MM.1S (cell line): ENCODE measurements around the gene CLEC17A.

Source experiments
- DNase-seq: peaks from one replicate; pipeline ENCODE4 v3.0.0-alpha.2; 2015
- H2AFZ ChIP-seq: fragments of 300-600 bp; sonication (generic); 2 replicates; pipeline ENCODE4 v1.6.0; 2016; ENCODE audit warnings: antibody characterized with exemption, low read length
- H3F3A ChIP-seq: fragments of 300-600 bp; sonication (generic); 2 replicates; pipeline ENCODE4 v1.6.1; 2016; ENCODE audit warnings: mild to moderate bottlenecking, antibody characterized with exemption, low read length, moderate library complexity, mixed read lengths; ENCODE audit not compliant: insufficient read depth
- H3K27ac ChIP-seq: fragments of 300-600 bp; sonication (generic); 2 replicates; pipeline ENCODE4 v1.5.1; 2016; ENCODE audit warnings: mild to moderate bottlenecking, low read length
- H3K27me3 ChIP-seq: fragments of 300-600 bp; sonication (generic); replicated peaks from 2 replicates; pipeline ENCODE4 v1.6.0; 2016; ENCODE audit warnings: low read length; ENCODE audit not compliant: insufficient read depth
- H3K36me3 ChIP-seq: fragments of 300-600 bp; sonication (generic); replicated peaks from 2 replicates; pipeline ENCODE4 v1.6.1; 2016; ENCODE audit warnings: mild to moderate bottlenecking, low read length, mixed read lengths; ENCODE audit not compliant: insufficient read depth
- H3K4me1 ChIP-seq: fragments of 300-600 bp; sonication (generic); 2 replicates; pipeline ENCODE4 v1.6.1; 2016; ENCODE audit warnings: low read length, mixed read lengths
- H3K4me2 ChIP-seq: fragments of 300-600 bp; sonication (generic); 2 replicates; pipeline ENCODE4 v1.6.0; 2016; ENCODE audit warnings: low read depth, low read length
- H3K4me3 ChIP-seq: fragments of 300-600 bp; sonication (generic); 2 replicates; pipeline ENCODE4 v1.5.1; 2016; ENCODE audit warnings: low read length, mixed read lengths
- H3K79me2 ChIP-seq: fragments of 300-600 bp; sonication (generic); 2 replicates; pipeline ENCODE4 v1.6.1; 2016; ENCODE audit warnings: mixed run types, low read length, mixed read lengths
- H3K9ac ChIP-seq: fragments of 300-600 bp; sonication (generic); 2 replicates; pipeline ENCODE4 v1.6.1; 2016; ENCODE audit warnings: low read length, mixed read lengths
- H3K9me2 ChIP-seq: fragments of 300-600 bp; sonication (generic); replicated peaks from 2 replicates; pipeline ENCODE4 v1.6.1; 2016; ENCODE audit warnings: mild to moderate bottlenecking, low read length, mixed read lengths; ENCODE audit not compliant: insufficient read depth
- H3K9me3 ChIP-seq: fragments of 300-600 bp; sonication (generic); replicated peaks from 2 replicates; pipeline ENCODE4 v1.6.1; 2016; ENCODE audit warnings: mild to moderate bottlenecking, low read length, mixed read lengths; ENCODE audit not compliant: insufficient read depth
- H4K20me1 ChIP-seq: fragments of 300-600 bp; sonication (generic); 2 replicates; pipeline ENCODE4 v1.6.1; 2016; ENCODE audit warnings: mild to moderate bottlenecking, low read length, moderate library complexity, mixed read lengths; ENCODE audit not compliant: insufficient read depth
- EZH2 ChIP-seq: fragments of 300-600 bp; sonication (generic); optimal IDR thresholded peaks from 2 replicates; pipeline ENCODE3; 2017; ENCODE audit warnings: low read depth, mild to moderate bottlenecking, antibody characterized with exemption, low read length, mixed read lengths
- EZH2phosphoT487 ChIP-seq: fragments of 300-600 bp; sonication (generic); IDR thresholded peaks from 2 replicates; pipeline ENCODE4 v1.6.1; 2018; ENCODE audit warnings: antibody characterized with exemption, low read length
- TF ChIP-seq, protein P1 (sequence below): fragments of 300-600 bp; sonication (generic); IDR thresholded peaks from 2 replicates; pipeline ENCODE4 v1.5.1; 2016; ENCODE audit warnings: antibody characterized with exemption, low read length, mixed read lengths

The CLEC17A gene

DNA sequence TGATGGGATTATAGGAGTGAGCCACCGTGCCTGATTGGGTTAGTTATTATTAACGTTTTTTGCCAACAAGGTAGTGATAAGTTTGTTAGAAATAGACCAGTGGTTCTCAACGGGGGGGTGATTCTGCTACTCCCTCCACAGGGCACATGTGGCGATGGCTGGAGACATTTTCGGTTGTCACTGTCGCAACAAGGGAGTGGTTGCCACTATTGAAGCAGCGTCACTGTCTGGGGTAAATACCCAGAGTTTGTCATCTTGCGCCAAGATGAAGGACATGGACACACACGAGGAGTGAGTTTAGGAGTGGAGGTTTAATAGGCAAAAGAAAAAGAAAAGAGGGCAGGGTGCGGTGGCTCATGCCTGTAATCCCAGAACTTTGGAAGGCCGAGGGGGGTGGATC is 72.8 kb downstream of the CLEC17A start:
- H3F3A ChIP-seq: no peaks in the 10 kb centered on the region
- no peaks in the 10 kb centered on the region for H4K20me1 ChIP-seq
- no peak overlapping the region for H3K4me3 ChIP-seq
- no peak overlapping the region for H2AFZ ChIP-seq
- no peaks in the 10 kb centered on the region for H3K4me1 ChIP-seq
- H3K27ac ChIP-seq: no peak overlapping the region
- DNase-seq: no peak
- H3K4me2 ChIP-seq: no peak overlapping the region
- H3K36me3 ChIP-seq: no peaks in the 10 kb centered on the region
- no peak overlapping the region for H3K9ac ChIP-seq
- no peaks in the 10 kb centered on the region for H3K9me2 ChIP-seq
- TF ChIP-seq, protein P1, sequence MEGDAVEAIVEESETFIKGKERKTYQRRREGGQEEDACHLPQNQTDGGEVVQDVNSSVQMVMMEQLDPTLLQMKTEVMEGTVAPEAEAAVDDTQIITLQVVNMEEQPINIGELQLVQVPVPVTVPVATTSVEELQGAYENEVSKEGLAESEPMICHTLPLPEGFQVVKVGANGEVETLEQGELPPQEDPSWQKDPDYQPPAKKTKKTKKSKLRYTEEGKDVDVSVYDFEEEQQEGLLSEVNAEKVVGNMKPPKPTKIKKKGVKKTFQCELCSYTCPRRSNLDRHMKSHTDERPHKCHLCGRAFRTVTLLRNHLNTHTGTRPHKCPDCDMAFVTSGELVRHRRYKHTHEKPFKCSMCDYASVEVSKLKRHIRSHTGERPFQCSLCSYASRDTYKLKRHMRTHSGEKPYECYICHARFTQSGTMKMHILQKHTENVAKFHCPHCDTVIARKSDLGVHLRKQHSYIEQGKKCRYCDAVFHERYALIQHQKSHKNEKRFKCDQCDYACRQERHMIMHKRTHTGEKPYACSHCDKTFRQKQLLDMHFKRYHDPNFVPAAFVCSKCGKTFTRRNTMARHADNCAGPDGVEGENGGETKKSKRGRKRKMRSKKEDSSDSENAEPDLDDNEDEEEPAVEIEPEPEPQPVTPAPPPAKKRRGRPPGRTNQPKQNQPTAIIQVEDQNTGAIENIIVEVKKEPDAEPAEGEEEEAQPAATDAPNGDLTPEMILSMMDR: no peak
- TF ChIP-seq EZH2phosphoT487: no peak
- no peak for TF ChIP-seq EZH2
- H3K79me2 ChIP-seq: no peaks in the 10 kb centered on the region
- peaks cover 76% of the 10 kb centered on the region for H3K27me3 ChIP-seq
- H3K9me3 ChIP-seq: no peaks in the 10 kb centered on the region

DNA sequence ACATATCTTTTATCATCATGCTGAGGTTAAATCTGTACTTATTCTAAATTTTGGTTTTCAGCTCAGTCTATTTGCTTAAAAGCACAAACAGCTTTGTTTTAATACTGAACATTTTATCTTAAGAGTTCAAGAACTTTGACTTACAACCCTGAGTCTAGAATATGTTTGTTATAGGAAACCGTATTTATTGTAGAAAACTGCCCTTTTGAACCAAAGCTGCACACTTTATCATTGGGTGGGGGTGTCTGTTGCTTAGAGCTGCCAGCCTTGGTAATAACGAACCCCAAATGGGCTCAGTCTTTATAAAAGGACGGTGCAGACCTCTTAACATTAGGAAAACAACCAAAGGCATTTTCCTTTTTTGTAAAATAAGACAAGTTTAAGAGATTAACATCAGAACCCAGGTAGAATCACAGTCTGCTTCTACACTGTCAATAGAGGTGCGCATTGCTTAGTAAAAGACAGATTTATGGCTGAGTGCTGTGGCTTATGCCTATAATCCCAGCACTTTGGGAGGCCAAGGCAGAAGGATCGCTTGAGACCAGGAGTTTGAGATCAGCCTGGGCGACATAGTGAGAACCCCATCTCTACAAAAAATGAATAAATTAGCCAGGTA is 77.1 kb downstream of the CLEC17A start:
- Histone ChIP-seq H4K20me1 (no peaks in the 10 kb centered on the region), H3K27ac (no peak overlapping the region), H3K27me3 (peaks cover 71% of the 10 kb centered on the region), H3K4me1 (no peaks in the 10 kb centered on the region), H3K79me2 (no peaks in the 10 kb centered on the region), H3K9ac (no peak overlapping the region), H3K4me3 (no peak overlapping the region), H3K9me3 (no peaks in the 10 kb centered on the region), H3K9me2 (no peaks in the 10 kb centered on the region), H2AFZ (no peak overlapping the region), H3F3A (no peaks in the 10 kb centered on the region), H3K4me2 (no peak overlapping the region), H3K36me3 (no peaks in the 10 kb centered on the region)
- DNase-seq: no peak
- TF ChIP-seq, protein P1: no peak
- TF ChIP-seq EZH2 (no peak), EZH2phosphoT487 (no peak)

DNA sequence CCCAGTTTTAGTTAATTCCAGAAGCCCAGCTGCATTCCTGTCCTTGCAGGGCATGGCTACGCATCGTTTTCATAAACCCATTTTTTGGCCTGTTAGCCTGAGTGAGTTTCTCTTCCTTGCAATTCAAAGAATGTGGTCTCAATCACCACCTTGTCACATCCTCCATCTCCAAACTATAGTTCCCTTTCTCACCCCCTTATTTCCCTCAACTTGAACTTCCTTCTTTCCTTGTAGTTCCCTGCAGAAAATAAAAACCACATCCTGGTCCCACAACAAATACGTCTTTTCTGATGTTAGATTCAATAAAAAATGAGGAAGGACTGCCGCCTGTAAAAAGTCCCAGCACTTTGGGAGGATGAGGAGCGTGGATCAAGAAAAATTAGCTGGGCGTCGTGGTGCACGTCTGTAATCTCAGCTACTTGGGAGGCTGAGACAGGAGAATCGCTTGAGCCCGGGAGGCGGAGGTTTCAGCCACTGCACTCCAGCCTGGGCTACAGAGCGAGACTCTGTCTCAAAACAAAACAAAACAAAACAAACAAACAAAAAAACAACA is 78.6 kb downstream of the CLEC17A start:
- TF ChIP-seq, protein P1: no peak
- no peak for TF ChIP-seq EZH2
- no peak for TF ChIP-seq EZH2phosphoT487
- H3K27ac ChIP-seq: no peak overlapping the region
- peaks cover 67% of the 10 kb centered on the region for H3K27me3 ChIP-seq
- no peak overlapping the region for H2AFZ ChIP-seq
- no peak overlapping the region for H3K9ac ChIP-seq
- no peaks in the 10 kb centered on the region for H3K79me2 ChIP-seq
- H3K36me3 ChIP-seq: no peaks in the 10 kb centered on the region
- no peak for DNase-seq
- no peaks in the 10 kb centered on the region for H3K4me1 ChIP-seq
- H3K9me2 ChIP-seq: no peaks in the 10 kb centered on the region
- H3K4me3 ChIP-seq: no peak overlapping the region
- no peaks in the 10 kb centered on the region for H4K20me1 ChIP-seq
- H3K4me2 ChIP-seq: no peak overlapping the region
- no peaks in the 10 kb centered on the region for H3F3A ChIP-seq
- H3K9me3 ChIP-seq: no peaks in the 10 kb centered on the region
